H1 (cell line): ENCODE measurements around the gene SPOCD1. TPM values are rescaled to one million over a fixed set of nuclear protein-coding genes. Genes with fewer than 3 reads are reported as not detected.

Experiments used
- EZH2 ChIP-seq: fragments of 200-600 bp; sonication (generic); IDR thresholded peaks from 2 replicates; pipeline ENCODE4 v1.7.1; 2012; ENCODE audit warnings: low read depth, mild to moderate bottlenecking, moderate library complexity, low read length, inconsistent platforms; ENCODE audit not compliant: severe bottlenecking
- polyA plus RNA-seq, 7 experiments: library from polyadenylated mRNA; depleted of rRNA in 3 of 7; stranded (reverse) in 5 of 7; unstranded in 2 of 7; fragments of >200 nt in 5 of 7; fragments of 200-250 nt in 2 of 7; gene quantifications; 1 replicate in 5 of 7; 2 replicates in 1 of 7; 4 replicates in 1 of 7; pipeline versions ENCODE4 v1.2.1 to v1.2.3, GENCODE V29; 2011 to 2013; ENCODE audit warnings: missing spikeins in 2 of 7, mixed read lengths in 2 of 7
- total RNA-seq: library from RNA; stranded (reverse); fragmentation: NEBNext Ultra II Directional; extraction: Animal tissue kit (Norgen Biotek cat#: 25700); gene quantifications from 2 replicates; pipeline ENCODE4 v1.2.1, GENCODE V29; 2021
- TF ChIP-seq, protein P1 (sequence below): fragments of 300-600 bp; sonication (generic); IDR thresholded peaks from 2 replicates; pipeline ENCODE4 v1.7.1; 2012; ENCODE audit warnings: low read length, moderate library complexity, mild to moderate bottlenecking, inconsistent platforms; ENCODE audit not compliant: insufficient replicate concordance

Gene SPOCD1
- total and polyA plus RNA-seq, 2 of the 8 experiments (the other 6 are each of a cell fraction or from before 2014, with no cell fraction given) = 1.8 to 2.9 TPM

DNA sequence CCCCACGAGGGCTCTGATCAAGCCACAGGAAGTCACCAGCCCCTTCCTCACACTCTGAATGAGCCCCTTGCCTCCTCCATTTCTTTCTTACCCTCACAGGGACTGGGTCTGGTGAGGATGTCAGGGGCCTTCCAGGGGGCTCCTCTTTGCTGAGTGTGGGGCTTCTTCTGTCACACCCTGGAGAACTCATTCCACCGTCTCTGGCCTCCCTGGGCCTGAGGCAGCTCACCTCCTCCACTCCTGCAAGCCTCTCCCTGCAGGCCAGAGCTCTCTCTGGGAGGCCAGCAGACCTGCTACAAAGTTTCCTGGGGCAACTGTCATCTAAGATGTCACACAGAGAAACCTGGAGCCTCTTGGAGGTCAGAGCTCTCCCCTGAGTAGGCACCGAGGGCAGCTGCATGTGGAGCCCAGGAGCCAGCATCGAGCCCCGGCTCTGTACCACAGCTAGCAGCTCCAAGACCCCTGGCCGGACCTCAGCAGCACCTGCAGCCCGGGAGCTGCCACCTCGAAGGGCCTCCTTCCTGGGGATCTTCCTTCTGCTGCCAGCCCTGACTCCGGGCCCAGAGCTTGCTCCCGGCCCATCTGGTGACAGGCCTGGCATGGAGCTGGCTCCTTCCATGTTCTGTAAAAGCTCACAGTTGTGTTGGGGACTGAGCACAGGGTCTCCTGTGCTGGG is 1.1 kb downstream of the SPOCD1 start (continued):
- TF ChIP-seq, protein P1, sequence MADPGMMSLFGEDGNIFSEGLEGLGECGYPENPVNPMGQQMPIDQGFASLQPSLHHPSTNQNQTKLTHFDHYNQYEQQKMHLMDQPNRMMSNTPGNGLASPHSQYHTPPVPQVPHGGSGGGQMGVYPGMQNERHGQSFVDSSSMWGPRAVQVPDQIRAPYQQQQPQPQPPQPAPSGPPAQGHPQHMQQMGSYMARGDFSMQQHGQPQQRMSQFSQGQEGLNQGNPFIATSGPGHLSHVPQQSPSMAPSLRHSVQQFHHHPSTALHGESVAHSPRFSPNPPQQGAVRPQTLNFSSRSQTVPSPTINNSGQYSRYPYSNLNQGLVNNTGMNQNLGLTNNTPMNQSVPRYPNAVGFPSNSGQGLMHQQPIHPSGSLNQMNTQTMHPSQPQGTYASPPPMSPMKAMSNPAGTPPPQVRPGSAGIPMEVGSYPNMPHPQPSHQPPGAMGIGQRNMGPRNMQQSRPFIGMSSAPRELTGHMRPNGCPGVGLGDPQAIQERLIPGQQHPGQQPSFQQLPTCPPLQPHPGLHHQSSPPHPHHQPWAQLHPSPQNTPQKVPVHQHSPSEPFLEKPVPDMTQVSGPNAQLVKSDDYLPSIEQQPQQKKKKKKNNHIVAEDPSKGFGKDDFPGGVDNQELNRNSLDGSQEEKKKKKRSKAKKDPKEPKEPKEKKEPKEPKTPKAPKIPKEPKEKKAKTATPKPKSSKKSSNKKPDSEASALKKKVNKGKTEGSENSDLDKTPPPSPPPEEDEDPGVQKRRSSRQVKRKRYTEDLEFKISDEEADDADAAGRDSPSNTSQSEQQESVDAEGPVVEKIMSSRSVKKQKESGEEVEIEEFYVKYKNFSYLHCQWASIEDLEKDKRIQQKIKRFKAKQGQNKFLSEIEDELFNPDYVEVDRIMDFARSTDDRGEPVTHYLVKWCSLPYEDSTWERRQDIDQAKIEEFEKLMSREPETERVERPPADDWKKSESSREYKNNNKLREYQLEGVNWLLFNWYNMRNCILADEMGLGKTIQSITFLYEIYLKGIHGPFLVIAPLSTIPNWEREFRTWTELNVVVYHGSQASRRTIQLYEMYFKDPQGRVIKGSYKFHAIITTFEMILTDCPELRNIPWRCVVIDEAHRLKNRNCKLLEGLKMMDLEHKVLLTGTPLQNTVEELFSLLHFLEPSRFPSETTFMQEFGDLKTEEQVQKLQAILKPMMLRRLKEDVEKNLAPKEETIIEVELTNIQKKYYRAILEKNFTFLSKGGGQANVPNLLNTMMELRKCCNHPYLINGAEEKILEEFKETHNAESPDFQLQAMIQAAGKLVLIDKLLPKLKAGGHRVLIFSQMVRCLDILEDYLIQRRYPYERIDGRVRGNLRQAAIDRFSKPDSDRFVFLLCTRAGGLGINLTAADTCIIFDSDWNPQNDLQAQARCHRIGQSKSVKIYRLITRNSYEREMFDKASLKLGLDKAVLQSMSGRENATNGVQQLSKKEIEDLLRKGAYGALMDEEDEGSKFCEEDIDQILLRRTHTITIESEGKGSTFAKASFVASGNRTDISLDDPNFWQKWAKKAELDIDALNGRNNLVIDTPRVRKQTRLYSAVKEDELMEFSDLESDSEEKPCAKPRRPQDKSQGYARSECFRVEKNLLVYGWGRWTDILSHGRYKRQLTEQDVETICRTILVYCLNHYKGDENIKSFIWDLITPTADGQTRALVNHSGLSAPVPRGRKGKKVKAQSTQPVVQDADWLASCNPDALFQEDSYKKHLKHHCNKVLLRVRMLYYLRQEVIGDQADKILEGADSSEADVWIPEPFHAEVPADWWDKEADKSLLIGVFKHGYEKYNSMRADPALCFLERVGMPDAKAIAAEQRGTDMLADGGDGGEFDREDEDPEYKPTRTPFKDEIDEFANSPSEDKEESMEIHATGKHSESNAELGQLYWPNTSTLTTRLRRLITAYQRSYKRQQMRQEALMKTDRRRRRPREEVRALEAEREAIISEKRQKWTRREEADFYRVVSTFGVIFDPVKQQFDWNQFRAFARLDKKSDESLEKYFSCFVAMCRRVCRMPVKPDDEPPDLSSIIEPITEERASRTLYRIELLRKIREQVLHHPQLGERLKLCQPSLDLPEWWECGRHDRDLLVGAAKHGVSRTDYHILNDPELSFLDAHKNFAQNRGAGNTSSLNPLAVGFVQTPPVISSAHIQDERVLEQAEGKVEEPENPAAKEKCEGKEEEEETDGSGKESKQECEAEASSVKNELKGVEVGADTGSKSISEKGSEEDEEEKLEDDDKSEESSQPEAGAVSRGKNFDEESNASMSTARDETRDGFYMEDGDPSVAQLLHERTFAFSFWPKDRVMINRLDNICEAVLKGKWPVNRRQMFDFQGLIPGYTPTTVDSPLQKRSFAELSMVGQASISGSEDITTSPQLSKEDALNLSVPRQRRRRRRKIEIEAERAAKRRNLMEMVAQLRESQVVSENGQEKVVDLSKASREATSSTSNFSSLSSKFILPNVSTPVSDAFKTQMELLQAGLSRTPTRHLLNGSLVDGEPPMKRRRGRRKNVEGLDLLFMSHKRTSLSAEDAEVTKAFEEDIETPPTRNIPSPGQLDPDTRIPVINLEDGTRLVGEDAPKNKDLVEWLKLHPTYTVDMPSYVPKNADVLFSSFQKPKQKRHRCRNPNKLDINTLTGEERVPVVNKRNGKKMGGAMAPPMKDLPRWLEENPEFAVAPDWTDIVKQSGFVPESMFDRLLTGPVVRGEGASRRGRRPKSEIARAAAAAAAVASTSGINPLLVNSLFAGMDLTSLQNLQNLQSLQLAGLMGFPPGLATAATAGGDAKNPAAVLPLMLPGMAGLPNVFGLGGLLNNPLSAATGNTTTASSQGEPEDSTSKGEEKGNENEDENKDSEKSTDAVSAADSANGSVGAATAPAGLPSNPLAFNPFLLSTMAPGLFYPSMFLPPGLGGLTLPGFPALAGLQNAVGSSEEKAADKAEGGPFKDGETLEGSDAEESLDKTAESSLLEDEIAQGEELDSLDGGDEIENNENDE = no peak
- no peak for TF ChIP-seq EZH2
